Activated CD8-positive, alpha-beta T cell treated with anti-CD3 and anti-CD28 coated beads for 36 hours (primary cell): Measurements from ENCODE around the gene HSPE1. TPM values are rescaled to one million over a fixed set of nuclear protein-coding genes. Genes with fewer than 3 reads are reported as not detected.
A peak's percentile ranks its signal among the peaks of the same experiment; 100 is the strongest.
"Not testable (repeated sequence)": the region's sequence is repeated elsewhere in the genome, so short reads cannot be mapped to it uniquely, and the experiment has no call there.

Experiments used
- ATAC-seq: fragments of 200-7000 bp; cut with Tn5 transposase; one replicate; pipeline ENCODE4 v1.10.0; 2021; ENCODE audit warnings: mild to moderate bottlenecking, moderate library complexity
- CTCF ChIA-PET: fragments of 350-600 bp; sonication (Branson Sonifier 250); formaldehyde crosslinking; loops from one replicate; lab custom pipeline; 2021; ENCODE audit warnings: antibody characterized with exemption; lab: Charles Lee
- POLR2A ChIA-PET: fragments of 350-600 bp; sonication (Branson Sonifier 250); formaldehyde crosslinking; loops from one replicate; lab custom pipeline; 2021; ENCODE audit warnings: antibody characterized with exemption; lab: Charles Lee
- DNase-seq: peaks from one replicate; pipeline ENCODE4 v3.0.0-alpha.2; 2020
- H3K27ac Mint-ChIP-seq: one replicate; pipeline ENCODE4 v1.8.0; 2021; ENCODE audit warnings: mild to moderate bottlenecking, mixed read lengths
- H3K27me3 Mint-ChIP-seq: one replicate; pipeline ENCODE4 v1.8.0; 2021; ENCODE audit warnings: mixed read lengths
- H3K36me3 Mint-ChIP-seq: one replicate; pipeline ENCODE4 v1.8.0; 2021; ENCODE audit warnings: low read depth, mixed read lengths
- H3K4me1 Mint-ChIP-seq: one replicate; pipeline ENCODE4 v1.8.0; 2021; ENCODE audit warnings: low read depth, mixed read lengths
- H3K4me3 Mint-ChIP-seq: one replicate; pipeline ENCODE4 v1.8.0; 2021; ENCODE audit warnings: mild to moderate bottlenecking, moderate library complexity, mixed read lengths
- H3K9me3 Mint-ChIP-seq: one replicate; pipeline ENCODE4 v1.8.0; 2021; ENCODE audit warnings: mixed read lengths
- intact Hi-C: fragments of 100-400 bp; cut with micrococcal nuclease; formaldehyde crosslinking; loops from one replicate; pipeline ENCODE4 v1.10.0; 2022
- total RNA-seq, 2 experiments: library from RNA; stranded (reverse); gene quantifications; one replicate each; pipeline ENCODE4 v1.2.3, GENCODE V29; 2021
- TF ChIP-seq, protein P1 (sequence below): fragments of 200-600 bp; IDR thresholded peaks from one replicate; pipeline ENCODE4 v1.8.0; 2022; ENCODE audit warnings: antibody characterized with exemption, mild to moderate bottlenecking

Gene HSPE1
- total RNA-seq, 2 experiments from 2014 or later = 345 to 356 TPM

DNA sequence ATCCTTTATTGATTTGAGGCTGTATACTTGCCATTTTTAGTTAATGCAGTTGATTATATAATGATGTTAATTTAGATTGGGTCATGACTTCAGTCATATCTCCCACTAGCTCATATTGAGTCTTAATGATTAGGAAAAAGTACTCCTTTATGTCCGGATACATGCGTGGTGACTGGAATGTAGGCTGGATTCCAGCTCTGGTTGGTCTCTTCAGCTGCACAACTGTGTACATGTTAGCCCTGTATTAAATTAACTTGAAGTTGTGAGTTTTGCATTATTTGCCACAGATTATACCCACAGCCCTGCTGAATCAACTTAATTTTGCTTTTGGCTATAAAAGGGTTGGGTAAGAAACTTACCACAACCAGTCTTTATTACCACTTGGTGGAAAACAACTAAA lies 38.2 kb downstream of the HSPE1 start:
- Mint-ChIP-seq H3K27me3 (no peaks in the 10 kb centered on the region), H3K36me3 (peaks cover 48% of the 10 kb centered on the region), H3K27ac (peak overlapping the region; percentile 20), H3K4me1 (peaks cover 29% of the 10 kb centered on the region), H3K9me3 (no peaks in the 10 kb centered on the region), H3K4me3 (no peak overlapping the region)
- CTCF ChIA-PET = no interaction called here
- POLR2A ChIA-PET = no interaction called here
- TF ChIP-seq, protein P1, sequence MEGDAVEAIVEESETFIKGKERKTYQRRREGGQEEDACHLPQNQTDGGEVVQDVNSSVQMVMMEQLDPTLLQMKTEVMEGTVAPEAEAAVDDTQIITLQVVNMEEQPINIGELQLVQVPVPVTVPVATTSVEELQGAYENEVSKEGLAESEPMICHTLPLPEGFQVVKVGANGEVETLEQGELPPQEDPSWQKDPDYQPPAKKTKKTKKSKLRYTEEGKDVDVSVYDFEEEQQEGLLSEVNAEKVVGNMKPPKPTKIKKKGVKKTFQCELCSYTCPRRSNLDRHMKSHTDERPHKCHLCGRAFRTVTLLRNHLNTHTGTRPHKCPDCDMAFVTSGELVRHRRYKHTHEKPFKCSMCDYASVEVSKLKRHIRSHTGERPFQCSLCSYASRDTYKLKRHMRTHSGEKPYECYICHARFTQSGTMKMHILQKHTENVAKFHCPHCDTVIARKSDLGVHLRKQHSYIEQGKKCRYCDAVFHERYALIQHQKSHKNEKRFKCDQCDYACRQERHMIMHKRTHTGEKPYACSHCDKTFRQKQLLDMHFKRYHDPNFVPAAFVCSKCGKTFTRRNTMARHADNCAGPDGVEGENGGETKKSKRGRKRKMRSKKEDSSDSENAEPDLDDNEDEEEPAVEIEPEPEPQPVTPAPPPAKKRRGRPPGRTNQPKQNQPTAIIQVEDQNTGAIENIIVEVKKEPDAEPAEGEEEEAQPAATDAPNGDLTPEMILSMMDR = no peak
- DNase-seq (no peak), ATAC-seq (no peak)
- intact Hi-C loops = no loop called here

- intact Hi-C loops = no loop called here
- H3K4me3 Mint-ChIP-seq = no peak overlapping the region
- ChIA-PET POLR2A (interaction anchor here (1.2 kb wide), 1 partner anchor 14 kb away, joined by 3 read pairs; no protein-coding TSS in a partner anchor), CTCF (interaction anchor here (0.6 kb wide), 1 partner anchor 1108 kb away, joined by 3 read pairs; no protein-coding TSS in a partner anchor)
- H3K27ac Mint-ChIP-seq = peak overlapping the region; percentile 56
- peaks cover 19% of the 10 kb centered on the region for H3K4me1 Mint-ChIP-seq
- H3K27me3 Mint-ChIP-seq = no peaks in the 10 kb centered on the region
- DNase-seq = no peak
- ATAC-seq = no peak
- H3K36me3 Mint-ChIP-seq = peaks cover 46% of the 10 kb centered on the region
- TF ChIP-seq, protein P1 = no peak
- no peaks in the 10 kb centered on the region for H3K9me3 Mint-ChIP-seq
Observed at GRCh38 chr2:197539734-197540133, 39.6 kb downstream of the HSPE1 start.

DNA sequence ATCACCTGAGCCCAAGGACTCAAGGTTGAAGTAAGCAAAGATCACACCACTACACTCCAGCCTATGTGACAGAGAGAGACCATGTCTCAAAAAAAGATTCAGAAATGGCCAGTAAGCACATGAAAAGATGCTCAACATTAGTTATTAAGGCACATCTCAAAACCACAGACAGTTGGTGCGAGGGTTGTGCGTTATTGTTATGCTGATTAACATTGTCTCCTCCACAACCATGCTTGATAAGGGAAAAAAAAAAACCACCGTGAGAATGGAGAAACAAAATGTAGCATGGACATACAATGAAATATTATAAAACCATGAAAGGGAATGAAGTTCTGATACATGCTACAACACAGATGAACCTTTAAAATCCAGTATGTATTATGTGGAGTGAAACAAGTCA lies 43.0 kb downstream of the HSPE1 start:
- CTCF ChIA-PET = no interaction called here
- Mint-ChIP-seq H3K4me1 (peaks cover 17% of the 10 kb centered on the region), H3K9me3 (no peaks in the 10 kb centered on the region), H3K27me3 (no peaks in the 10 kb centered on the region), H3K27ac (no peak overlapping the region), H3K4me3 (no peak overlapping the region), H3K36me3 (peaks cover 34% of the 10 kb centered on the region)
- POLR2A ChIA-PET = interaction anchor here (0.6 kb wide), 1 partner anchor 162 kb away, joined by 3 read pairs; the partner anchor contains the start of gene MARS2
- intact Hi-C loops = no loop called here
- TF ChIP-seq, protein P1 = no peak
- ATAC-seq (no peak), DNase-seq (no peak)

GRCh38 chr2:197547163-197547900 lies 47.2 kb downstream of the HSPE1 start:
- CTCF ChIA-PET = no interaction called here
- H3K27ac Mint-ChIP-seq = no peak overlapping the region

GRCh38 chr2:197548582-197548981 lies 48.4 kb downstream of the HSPE1 start:
- TF ChIP-seq, protein P1 = no peak

More at GRCh38 chr2:197547163-197547900, 47.2 kb downstream of the HSPE1 start:
- ATAC-seq (no peak), DNase-seq (no peak)
- no peaks in the 10 kb centered on the region for H3K27me3 Mint-ChIP-seq
- peaks cover 2% of the 10 kb centered on the region for H3K4me1 Mint-ChIP-seq
- POLR2A ChIA-PET = no interaction called here
- peaks cover 24% of the 10 kb centered on the region for H3K36me3 Mint-ChIP-seq
- H3K9me3 Mint-ChIP-seq = no peaks in the 10 kb centered on the region
- TF ChIP-seq, protein P1 = no peak
- intact Hi-C loops = no loop called here
- no peak overlapping the region for H3K4me3 Mint-ChIP-seq

GRCh38 chr2:197551260-197551659 lies 51.1 kb downstream of the HSPE1 start:
- H3K4me1 Mint-ChIP-seq, H3K27ac Mint-ChIP-seq, H3K9me3 Mint-ChIP-seq, POLR2A ChIA-PET, H3K27me3 Mint-ChIP-seq, intact Hi-C loops, ATAC-seq, H3K4me3 Mint-ChIP-seq, CTCF ChIA-PET, DNase-seq: not testable (repeated sequence)
- peaks cover 21% of the 10 kb centered on the region for H3K36me3 Mint-ChIP-seq

More at GRCh38 chr2:197548582-197548981, 48.4 kb downstream of the HSPE1 start:
- ATAC-seq (no peak), DNase-seq (no peak)
- Mint-ChIP-seq H3K4me1 (peaks cover 2% of the 10 kb centered on the region), H3K4me3 (no peak overlapping the region), H3K9me3 (no peaks in the 10 kb centered on the region), H3K27ac (no peak overlapping the region), H3K27me3 (no peaks in the 10 kb centered on the region), H3K36me3 (peaks cover 23% of the 10 kb centered on the region)
- intact Hi-C loops = no loop called here
- ChIA-PET CTCF (no interaction called here), POLR2A (no interaction called here)
